Measurements from ENCODE around the gene RADIL.

- TF ChIP-seq SP1 (IDR thresholded peaks at IDR 0.05) (no peak), NFRKB (IDR thresholded peaks at IDR 0.05) (no peak), SUZ12 (IDR thresholded peaks at IDR 0.05) (no peak), TARDBP (IDR thresholded peaks at IDR 0.05) (no peak), ARNT (IDR thresholded peaks at IDR 0.05) (no peak), FOXM1 (IDR thresholded peaks at IDR 0.05; ENCODE audit: borderline replicate concordance) (no peak), LEF1 (IDR thresholded peaks at IDR 0.05; ENCODE audit: borderline replicate concordance) (no peak), FOXA1 (IDR thresholded peaks at IDR 0.05) (no peak)
- TF ChIP-seq, protein P1, sequence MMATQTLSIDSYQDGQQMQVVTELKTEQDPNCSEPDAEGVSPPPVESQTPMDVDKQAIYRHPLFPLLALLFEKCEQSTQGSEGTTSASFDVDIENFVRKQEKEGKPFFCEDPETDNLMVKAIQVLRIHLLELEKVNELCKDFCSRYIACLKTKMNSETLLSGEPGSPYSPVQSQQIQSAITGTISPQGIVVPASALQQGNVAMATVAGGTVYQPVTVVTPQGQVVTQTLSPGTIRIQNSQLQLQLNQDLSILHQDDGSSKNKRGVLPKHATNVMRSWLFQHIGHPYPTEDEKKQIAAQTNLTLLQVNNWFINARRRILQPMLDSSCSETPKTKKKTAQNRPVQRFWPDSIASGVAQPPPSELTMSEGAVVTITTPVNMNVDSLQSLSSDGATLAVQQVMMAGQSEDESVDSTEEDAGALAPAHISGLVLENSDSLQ (IDR thresholded peaks at IDR 0.05), result no peak
Measured at GRCh38 chr7:4871930-4872675, 11.4 kb downstream of the RADIL start.

Measured in HEK293T (cell line).